GM19395 (cell line): ENCODE data around the gene EPN3.

Experiments
- ATAC-seq: cut with Tn5 transposase; IDR thresholded peaks from one replicate; pipeline ENCODE4 v1.9.1; 2021; ENCODE audit warnings: mild to moderate bottlenecking, moderate library complexity; ENCODE audit not compliant: unreplicated experiment

The EPN3 gene

GRCh38 chr17:50532452-50533024, at the start of gene EPN3:
TSS of gene EPN3 (plus strand) at chr17:50532735. CDS start at chr17:50536557, 3,822 bp downstream.
- no peak for ATAC-seq

DNA sequence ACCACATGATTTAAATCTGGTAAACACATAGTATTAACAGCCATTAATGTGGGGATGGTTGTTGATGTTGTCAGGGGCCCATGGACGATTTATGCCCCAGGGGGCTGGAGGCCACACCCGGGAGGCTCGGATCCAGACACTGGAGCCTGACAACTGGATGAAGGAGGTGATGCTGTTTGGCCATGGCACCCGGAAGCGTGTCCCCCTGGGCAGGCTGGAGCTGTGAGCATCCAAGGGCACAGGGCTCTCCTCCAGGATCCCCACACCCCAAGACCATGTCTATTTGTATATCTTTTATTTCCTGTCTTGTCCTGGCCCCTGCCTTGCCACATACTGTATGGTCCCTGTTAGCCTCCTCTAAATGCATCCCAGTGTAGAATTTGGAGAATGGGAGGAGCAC, 49.3 kb upstream of the EPN3 start:
- ATAC-seq, result no peak

- ATAC-seq, result no peak
These were observed 48.0 kb upstream of the EPN3 start for GRCh38 chr17:50484386-50485155.

GRCh38 chr17:50487213-50488096, 45.1 kb upstream of the EPN3 start:
- ATAC-seq, result no peak

DNA sequence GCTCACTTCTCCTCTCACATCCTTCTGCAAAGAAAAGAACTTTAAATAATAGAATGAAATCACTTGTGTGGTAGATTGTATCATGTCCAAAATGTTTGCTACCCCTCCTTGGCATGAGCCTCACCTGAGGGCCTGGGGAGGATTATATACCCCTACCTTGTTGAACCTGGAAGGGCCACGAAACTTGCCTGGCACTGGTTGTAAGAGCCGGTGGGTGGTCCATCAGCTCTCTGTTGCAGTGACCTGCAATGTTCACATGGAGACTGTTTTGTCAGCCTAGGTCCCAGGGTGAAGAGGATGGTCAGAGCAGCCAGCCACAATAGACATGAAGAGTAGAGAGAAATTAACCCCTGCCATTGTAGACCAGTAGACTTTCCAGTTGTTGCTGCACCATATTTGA, 43.7 kb upstream of the EPN3 start:
- ATAC-seq, result no peak

DNA sequence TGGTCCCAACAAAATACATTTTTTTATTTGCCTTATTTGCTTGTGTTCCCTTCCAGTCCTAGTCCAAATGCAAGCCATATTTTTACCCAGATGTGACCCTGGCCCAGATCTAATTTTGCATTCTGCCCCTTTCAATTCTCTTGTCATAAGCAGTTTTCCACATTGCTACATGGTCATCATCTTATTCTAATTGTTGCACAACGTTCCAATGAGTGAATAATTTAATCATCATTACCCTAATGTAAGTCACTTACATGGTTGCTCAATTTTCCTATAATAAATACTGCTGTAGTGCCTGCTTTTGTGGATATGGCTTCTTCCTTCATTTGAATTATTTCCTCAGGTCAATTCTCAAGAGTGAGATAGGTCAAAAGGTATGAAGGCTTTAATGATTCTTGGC, 41.0 kb upstream of the EPN3 start:
- ATAC-seq, result no peak

GRCh38 chr17:50492214-50492613, 40.3 kb upstream of the EPN3 start:
- ATAC-seq, result no peak

GRCh38 chr17:50493744-50494143, 38.8 kb upstream of the EPN3 start:
- ATAC-seq, result no peak

DNA sequence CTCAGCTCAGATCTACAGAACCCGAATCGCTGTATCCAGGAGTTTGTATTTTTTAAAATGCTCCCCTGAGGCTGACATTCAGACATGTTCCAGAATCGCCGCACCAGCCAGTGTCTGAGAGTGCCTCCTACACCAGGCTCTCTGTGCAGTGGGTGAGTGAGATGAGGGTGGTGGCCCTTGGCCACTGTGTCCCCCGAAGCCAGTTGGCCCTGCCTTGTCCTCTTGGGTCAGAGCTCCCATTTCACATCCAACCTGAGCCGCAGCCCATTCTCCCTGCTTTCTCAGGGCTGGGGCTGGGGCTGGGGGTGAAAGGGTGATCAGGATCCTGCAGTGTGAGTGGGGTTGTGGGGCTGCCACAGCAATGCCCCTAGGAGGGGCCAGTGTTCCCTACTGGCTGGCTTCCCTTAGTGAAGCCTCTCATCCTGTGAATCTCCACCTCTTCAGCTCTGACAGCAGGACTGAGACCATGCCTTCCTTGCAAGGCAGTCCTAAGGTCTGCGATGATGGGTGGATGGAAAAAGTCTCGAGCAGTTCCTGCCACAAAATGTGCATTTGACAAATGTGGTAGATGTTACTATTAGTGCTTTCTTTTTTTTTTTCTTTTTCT, 37.2 kb upstream of the EPN3 start:
- ATAC-seq, result no peak

DNA sequence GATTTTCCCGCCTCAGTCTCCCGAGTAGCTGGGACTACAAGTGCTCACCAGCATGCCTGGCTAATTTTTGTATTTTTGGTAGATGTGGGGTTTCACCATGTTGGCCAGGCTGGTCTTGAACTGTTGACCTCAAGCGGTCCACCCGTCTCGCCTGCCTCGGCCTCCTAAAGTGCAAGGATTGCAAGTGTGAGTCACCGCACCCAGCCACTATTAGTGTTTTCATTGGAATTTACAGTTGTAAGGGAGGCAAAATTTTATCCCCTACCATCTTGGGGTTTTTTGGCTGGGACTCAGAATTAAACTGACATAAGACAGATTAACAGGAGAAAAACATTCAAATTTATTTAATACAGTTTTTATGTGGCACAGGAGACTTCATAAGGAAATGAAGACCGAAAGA, 36.6 kb upstream of the EPN3 start:
- ATAC-seq, result no peak

DNA sequence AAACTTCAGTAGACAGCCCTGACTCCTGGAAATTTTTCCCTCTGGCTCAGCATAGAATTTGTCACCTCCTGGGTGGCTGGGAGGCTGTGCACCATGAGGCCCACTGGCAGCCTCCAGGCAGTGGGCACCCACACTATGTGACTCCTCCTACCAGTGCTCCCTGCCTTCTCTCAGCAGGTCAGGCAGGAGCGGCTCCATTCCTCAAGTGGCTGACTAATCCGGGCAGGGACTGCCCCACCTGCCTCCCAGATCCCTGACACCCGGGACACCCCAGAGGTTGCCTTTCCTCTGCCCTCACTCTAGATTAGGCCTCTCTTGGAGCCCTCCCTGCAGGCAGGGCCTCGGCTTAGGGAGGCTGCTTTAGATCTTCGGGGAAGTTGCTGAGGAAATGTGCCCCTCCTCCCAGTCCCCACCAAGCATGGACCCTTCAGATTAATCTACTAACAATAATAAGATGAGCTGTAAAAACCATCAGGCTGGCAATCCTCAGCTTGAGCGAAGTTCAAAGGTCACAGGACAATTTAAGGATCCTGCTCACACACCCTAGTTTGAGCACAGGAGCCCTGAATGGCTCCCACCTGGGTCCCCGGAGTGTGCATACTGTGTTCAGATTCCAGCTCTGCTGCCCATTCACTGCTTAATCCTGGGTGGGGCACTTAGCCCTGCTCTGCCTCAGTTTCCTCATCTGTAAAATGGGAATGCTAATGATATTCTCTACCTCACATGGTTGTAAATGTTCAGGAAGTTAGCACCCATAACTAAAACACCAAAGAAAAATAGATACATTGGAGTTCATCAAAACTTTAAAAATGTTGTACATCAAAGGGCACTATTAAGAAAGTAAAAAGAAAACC, 34.3 kb upstream of the EPN3 start:
- ATAC-seq, result no peak

- no peak for ATAC-seq
These were observed 33.3 kb upstream of the EPN3 start for GRCh38 chr17:50499270-50499669.

DNA sequence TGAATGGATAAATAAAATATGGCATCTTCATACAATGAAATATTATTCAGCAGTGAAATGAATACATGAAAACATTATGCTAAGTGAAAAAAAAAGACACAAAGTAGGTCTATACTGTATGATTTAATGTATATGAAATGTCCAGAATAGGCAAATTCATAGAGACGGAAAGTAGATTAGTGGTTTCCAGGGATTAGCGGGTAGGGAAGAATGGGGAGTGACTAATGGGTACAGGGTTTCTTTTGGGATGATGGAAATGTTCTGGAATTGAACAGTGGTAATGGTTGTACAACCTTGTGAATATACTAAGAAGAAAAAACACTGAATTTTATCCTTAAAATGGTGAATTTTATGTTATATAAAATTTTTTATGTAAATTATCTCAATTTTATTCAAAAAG, 32.8 kb upstream of the EPN3 start:
- ATAC-seq, result no peak

GRCh38 chr17:50501054-50501453, 31.5 kb upstream of the EPN3 start:
- ATAC-seq, result no peak

DNA sequence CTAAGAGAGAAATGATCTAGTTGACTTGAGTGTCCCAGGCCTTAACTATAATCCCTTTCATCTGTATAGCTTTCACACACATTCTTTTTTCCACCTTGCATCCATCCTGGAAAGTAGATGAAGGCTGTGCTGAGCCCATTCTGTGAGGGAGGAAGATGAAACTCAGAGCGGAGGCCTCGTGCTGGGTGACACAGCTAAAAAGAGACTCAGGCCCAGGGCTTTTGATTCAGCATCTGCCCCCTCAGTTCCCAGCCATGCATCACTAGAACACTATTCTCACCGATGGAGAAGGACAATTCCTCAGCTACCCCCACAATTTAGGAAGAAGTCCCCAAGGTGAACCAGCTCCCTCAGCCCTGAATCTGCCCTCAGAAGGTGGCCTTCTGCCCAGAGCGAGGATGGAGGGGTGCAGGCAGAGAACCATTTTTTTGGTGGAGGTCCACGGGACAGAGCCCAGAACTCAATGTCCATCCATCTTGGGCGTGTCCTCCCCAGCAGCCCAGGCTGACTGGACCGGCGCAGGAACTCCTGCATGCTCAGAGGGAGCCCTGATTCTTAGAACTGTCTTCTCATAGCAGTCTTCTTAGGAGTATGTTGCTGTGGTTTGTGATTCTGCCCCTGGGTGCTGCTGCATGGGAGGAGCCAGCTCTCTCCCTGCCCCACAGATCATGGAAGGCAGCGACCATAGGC, 30.1 kb upstream of the EPN3 start:
- ATAC-seq, result no peak

DNA sequence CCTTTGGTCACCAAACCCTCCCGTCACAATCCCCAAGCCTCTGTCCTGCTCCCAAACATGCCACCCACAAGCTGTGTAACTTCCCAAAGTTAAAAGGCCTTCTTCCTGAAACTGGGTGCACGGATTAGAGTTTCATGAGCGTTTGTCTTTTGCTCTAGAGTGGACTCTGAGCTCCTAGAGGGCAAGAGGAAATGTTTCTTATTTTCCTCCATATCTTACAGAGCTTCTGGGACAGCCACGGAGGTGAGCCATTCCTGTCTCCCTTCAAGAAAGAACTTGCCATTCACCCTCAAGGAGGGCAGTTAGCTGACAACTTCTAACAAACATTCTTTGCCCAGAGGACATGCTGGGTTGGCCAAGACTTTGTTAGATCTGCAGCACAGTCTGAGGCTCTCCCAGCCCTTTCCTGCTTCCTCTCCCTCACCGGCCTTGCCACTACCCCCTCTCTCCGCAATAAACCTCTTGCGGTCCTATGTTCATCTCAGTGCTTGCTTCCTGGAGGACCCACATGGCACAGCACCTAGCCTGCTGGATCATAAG, 26.9 kb upstream of the EPN3 start:
- no peak for ATAC-seq

DNA sequence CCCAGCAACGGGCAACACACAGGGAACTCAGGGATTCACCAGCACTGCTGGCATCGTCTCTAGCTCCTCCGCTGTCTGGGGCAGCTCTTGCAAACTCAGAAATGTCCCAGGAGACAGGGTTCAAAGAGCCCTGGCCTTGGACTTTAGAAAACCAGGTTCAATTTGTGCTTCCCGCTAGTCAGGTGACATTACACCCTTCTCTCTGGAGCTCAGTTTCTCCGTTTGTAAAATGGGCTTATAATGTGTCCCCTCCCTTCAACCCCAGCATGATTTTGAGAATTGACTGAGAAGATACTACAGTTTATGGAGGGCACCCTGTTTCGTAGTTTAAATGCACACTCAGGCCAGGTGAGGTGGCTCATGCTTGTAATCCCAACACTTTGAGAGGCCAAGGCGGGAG, 26.2 kb upstream of the EPN3 start:
- no peak for ATAC-seq

DNA sequence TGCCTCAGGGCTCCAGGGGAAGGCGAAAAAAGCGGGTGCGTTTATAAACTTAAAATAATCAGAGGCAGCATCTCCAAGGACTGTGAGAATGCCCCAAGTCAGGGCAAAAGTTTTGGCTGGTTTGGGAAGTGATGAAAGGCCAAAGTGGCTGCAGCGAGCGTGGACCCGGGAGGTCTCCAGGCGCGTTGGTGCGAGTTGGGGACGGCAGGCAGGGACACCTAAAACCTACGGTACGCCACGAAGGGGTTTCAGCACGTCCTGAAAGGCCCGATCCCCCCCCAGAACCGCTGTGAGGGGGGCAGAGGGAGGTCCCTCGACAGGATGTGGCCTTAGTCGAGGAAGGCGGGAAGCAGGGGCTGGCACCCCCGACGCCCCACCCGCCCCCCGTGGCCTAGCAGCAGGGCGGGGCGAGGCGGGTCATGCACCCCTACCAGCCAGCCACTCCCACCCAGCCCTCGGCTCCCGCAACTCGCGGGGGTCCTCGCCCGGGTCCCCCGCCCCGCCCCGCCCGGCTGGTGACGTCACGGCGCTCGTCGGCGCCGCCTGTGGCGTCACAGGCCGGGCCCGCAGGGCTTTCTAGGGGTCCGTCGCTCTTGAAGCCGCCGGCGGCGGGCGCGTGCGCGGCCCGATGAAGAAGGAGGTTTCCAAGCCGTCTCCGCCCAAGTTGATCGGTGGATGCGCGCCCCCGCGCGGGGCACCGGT, 24.5 kb upstream of the EPN3 start, which contains the start of gene MYCBPAP:
MYCBPAP (plus strand) TSS at position 569 of the 702 bp plus-strand sequence. CDS start 236 bp downstream, outside the sequence.
- ATAC-seq, result no peak
